Urinary bladder (tissue), 4 donors: ENCODE measurements around the gene ATL3. TPM values are rescaled to one million over a fixed set of nuclear protein-coding genes. Genes with fewer than 3 reads are reported as not detected.
"Not testable (repeated sequence)": the region's sequence is repeated elsewhere in the genome, so short reads cannot be mapped to it uniquely, and the experiment has no call there.

Experiments
- DNase-seq: peaks from one replicate; pipeline ENCODE4 v3.0.0-alpha.2; 2015; ENCODE audit errors: extremely low spot score
- H3K27ac ChIP-seq: one replicate; pipeline ENCODE4 v1.5.1; 2013; ENCODE audit warnings: low read depth, mild to moderate bottlenecking, moderate library complexity
- H3K36me3 ChIP-seq: one replicate; pipeline ENCODE4 v1.6.1; 2013; ENCODE audit warnings: mild to moderate bottlenecking, moderate library complexity; ENCODE audit not compliant: insufficient read depth
- H3K4me1 ChIP-seq: one replicate; pipeline ENCODE4 v1.6.1; 2013; ENCODE audit warnings: mild to moderate bottlenecking, moderate library complexity; ENCODE audit not compliant: insufficient read depth
- H3K4me3 ChIP-seq: one replicate; pipeline ENCODE4 v1.5.1; 2013; ENCODE audit warnings: low read depth, low read length
- WGBS: extraction: QIAGEN DNeasy Blood & Tissue Kit; methylation state at CpG from one replicate; pipeline ENCODE4 v1.1.7; 2013; 5-methylcytosine and 5-hydroxymethylcytosine counted together
- polyA plus RNA-seq: library from polyadenylated mRNA; stranded (reverse); fragments of 200-250 nt; gene quantifications from one replicate; pipeline ENCODE4 v1.2.3, GENCODE V29; 2013
- small RNA-seq: library from RNA; depleted of rRNA; stranded (forward); fragments of <200 nt; gene quantifications from one replicate; pipeline ENCODE3, GENCODE V24; 2014
- total RNA-seq: library from RNA; depleted of rRNA; stranded (reverse); fragments of >200 nt; gene quantifications from one replicate; pipeline ENCODE4 v1.2.3, GENCODE V29; 2014
- donor health status: healthy with polysubstance abuse.
- donor health status: healthy.

The ATL3 gene
- total and polyA plus RNA-seq, 2 donors = 34.7 to 145 TPM

GRCh38 chr11:63578882-63579281, 92.3 kb downstream of the ATL3 start:
- not testable (repeated sequence) for H3K27ac ChIP-seq, H3K4me1 ChIP-seq, H3K36me3 ChIP-seq, DNase-seq, H3K4me3 ChIP-seq
- WGBS = 85% methylated on average over 2 of the region's 3 CpGs

- peak overlapping the region; percentile 14 for H3K27ac ChIP-seq
- DNase-seq = peak; percentile 14
- peaks cover 2% of the 10 kb centered on the region for H3K4me1 ChIP-seq
- 26% methylated on average over 10 of the region's 10 CpGs for WGBS
- no peaks in the 10 kb centered on the region for H3K36me3 ChIP-seq
- H3K4me3 ChIP-seq = peak overlapping the region; percentile 12
Observed at GRCh38 chr11:63574856-63575602, 96.1 kb downstream of the ATL3 start.

Small RNA genes within 50 kb of the gene (small RNA-seq; reads per million reads assigned to genes)
- not detected for gene AP000753.3

Other genes starting within 250 kb of the ATL3 start
- gene PLAAT5, start 180.2 kb downstream of the ATL3 start, total RNA-seq = 1.9 TPM
- 4.3 TPM for gene PLAAT5, start 180.2 kb downstream of the ATL3 start, polyA plus RNA-seq
- 0.48 TPM for gene LGALS12, start 165.3 kb downstream of the ATL3 start, total RNA-seq
- 4.2 TPM for gene LGALS12, start 165.3 kb downstream of the ATL3 start, polyA plus RNA-seq
- gene PLAAT4, start 134.6 kb downstream of the ATL3 start, total RNA-seq = 9.4 TPM
- 37.4 TPM for gene PLAAT4, start 134.6 kb downstream of the ATL3 start, polyA plus RNA-seq
- not detected for gene PLAAT2, start 108.0 kb downstream of the ATL3 start, total RNA-seq
- gene PLAAT2, start 108.0 kb downstream of the ATL3 start, polyA plus RNA-seq = not detected
- gene PLAAT3, start 56.9 kb downstream of the ATL3 start, total RNA-seq = 5.3 TPM
- 61.2 TPM for gene PLAAT3, start 56.9 kb downstream of the ATL3 start, polyA plus RNA-seq
- 79.8 TPM for gene RTN3, start 10.1 kb upstream of the ATL3 start, total RNA-seq
- 92.8 TPM for gene RTN3, start 10.1 kb upstream of the ATL3 start, polyA plus RNA-seq
- gene ZFTA, start 97.4 kb upstream of the ATL3 start, total RNA-seq = 13.5 TPM
- 26.8 TPM for gene ZFTA, start 97.4 kb upstream of the ATL3 start, polyA plus RNA-seq
- 8.2 TPM for gene SPINDOC, start 142.1 kb upstream of the ATL3 start, total RNA-seq
- 19.0 TPM for gene SPINDOC, start 142.1 kb upstream of the ATL3 start, polyA plus RNA-seq
- 13.1 TPM for gene MARK2, start 167.7 kb upstream of the ATL3 start, total RNA-seq
- gene MARK2, start 167.7 kb upstream of the ATL3 start, polyA plus RNA-seq = 21.6 TPM
- 1.9 TPM for gene RCOR2, start 245.8 kb upstream of the ATL3 start, total RNA-seq
- gene RCOR2, start 245.8 kb upstream of the ATL3 start, polyA plus RNA-seq = 2.0 TPM